Smooth muscle cell (in vitro differentiated cells): ENCODE data around the gene POLR2C. TPM values are rescaled to one million over a fixed set of nuclear protein-coding genes. Genes with fewer than 3 reads are reported as not detected.
A peak's percentile ranks its signal among the peaks of the same experiment; 100 is the strongest.

Experiments used
- DNase-seq: peaks from one replicate; lab custom pipeline; 2025; ENCODE audit not compliant: unreplicated experiment; lab: John Stamatoyannopoulos, UW
- H2AFZ ChIP-seq: fragments of 200-600 bp; sonication (generic); 2 replicates; pipeline ENCODE4 v1.6.0; 2016; ENCODE audit warnings: antibody characterized with exemption, low read depth, mild to moderate bottlenecking
- H3F3A ChIP-seq: fragments of 200-600 bp; sonication (generic); 2 replicates; pipeline ENCODE4 v1.6.0; 2017; ENCODE audit warnings: antibody characterized with exemption, low read depth
- H3K27ac ChIP-seq: fragments of 200-600 bp; sonication (generic); 2 replicates; pipeline ENCODE4 v1.5.1; 2016; ENCODE audit warnings: low read depth, mild to moderate bottlenecking
- H3K27me3 ChIP-seq: fragments of 200-600 bp; sonication (generic); 2 replicates; pipeline ENCODE4 v1.6.1; 2016; ENCODE audit warnings: low read depth, mild to moderate bottlenecking
- H3K36me3 ChIP-seq: fragments of 200-600 bp; sonication (generic); 2 replicates; pipeline ENCODE4 v1.5.1; 2016; ENCODE audit warnings: low read depth
- H3K4me1 ChIP-seq: fragments of 200-600 bp; sonication (generic); 2 replicates; pipeline ENCODE4 v1.5.1; 2016; ENCODE audit warnings: low read depth
- H3K4me2 ChIP-seq: fragments of 200-600 bp; sonication (generic); 2 replicates; pipeline ENCODE4 v1.6.0; 2016; ENCODE audit warnings: mild to moderate bottlenecking
- H3K4me3 ChIP-seq: fragments of 200-600 bp; sonication (generic); 2 replicates; pipeline ENCODE4 v1.5.1; 2016; ENCODE audit warnings: mild to moderate bottlenecking
- H3K79me2 ChIP-seq: fragments of 200-600 bp; sonication (generic); 2 replicates; pipeline ENCODE4 v1.6.0; 2016; ENCODE audit warnings: low read depth, mild to moderate bottlenecking
- H3K9ac ChIP-seq: fragments of 200-600 bp; sonication (generic); 2 replicates; pipeline ENCODE4 v1.6.0; 2016; ENCODE audit warnings: low read depth
- H3K9me3 ChIP-seq: fragments of 200-600 bp; sonication (generic); replicated peaks from 2 replicates; pipeline ENCODE4 v1.5.1; 2016; ENCODE audit warnings: low read depth
- H4K20me1 ChIP-seq: fragments of 200-600 bp; sonication (generic); 2 replicates; pipeline ENCODE4 v1.6.0; 2016; ENCODE audit warnings: low read depth
- CTCF ChIP-seq: fragments of 200-600 bp; sonication (generic); IDR thresholded peaks from 2 replicates; pipeline ENCODE4 v1.5.1; 2017; ENCODE audit warnings: borderline replicate concordance, mild to moderate bottlenecking, antibody characterized with exemption; ENCODE audit not compliant: insufficient read depth, poor library complexity, severe bottlenecking
- WGBS: methylation state at CpG from one replicate; pipeline ENCODE4 v1.1.7; 2016; ENCODE audit warnings: low lambda C conversion rate; 5-methylcytosine and 5-hydroxymethylcytosine counted together
- polyA plus RNA-seq: library from polyadenylated mRNA; unstranded; fragments of >200 nt; fragmentation: Nextera tagmentation; extraction: Ambion mirVana; gene quantifications from 2 replicates; pipeline ENCODE4 v1.2.1, GENCODE V29; 2016
- total RNA-seq: library from RNA; depleted of rRNA; stranded (reverse); fragments of >200 nt; gene quantifications from 2 replicates; pipeline ENCODE4 v1.2.3, GENCODE V29; 2014

Gene POLR2C
- total and polyA plus RNA-seq, 2 experiments from 2014 or later: 67.3 to 90.0 TPM

GRCh38 chr16:57518520-57518919 lies 56.0 kb downstream of the POLR2C start:
- no peak overlapping the region for H3K4me2 ChIP-seq
- H3F3A ChIP-seq: peaks cover 10% of the 10 kb centered on the region
- no peak for DNase-seq
- H3K4me1 ChIP-seq: no peaks in the 10 kb centered on the region
- no peak overlapping the region for H3K27ac ChIP-seq
- no peaks in the 10 kb centered on the region for H3K79me2 ChIP-seq
- H4K20me1 ChIP-seq: no peaks in the 10 kb centered on the region
- no peak overlapping the region for H3K4me3 ChIP-seq
- H3K9ac ChIP-seq: no peak overlapping the region
- WGBS: 90% methylated on average over 13 of the region's 13 CpGs
- H3K27me3 ChIP-seq: no peaks in the 10 kb centered on the region
- H3K36me3 ChIP-seq: no peaks in the 10 kb centered on the region
- no peak for TF ChIP-seq CTCF
- no peak overlapping the region for H2AFZ ChIP-seq
- no peaks in the 10 kb centered on the region for H3K9me3 ChIP-seq

DNA sequence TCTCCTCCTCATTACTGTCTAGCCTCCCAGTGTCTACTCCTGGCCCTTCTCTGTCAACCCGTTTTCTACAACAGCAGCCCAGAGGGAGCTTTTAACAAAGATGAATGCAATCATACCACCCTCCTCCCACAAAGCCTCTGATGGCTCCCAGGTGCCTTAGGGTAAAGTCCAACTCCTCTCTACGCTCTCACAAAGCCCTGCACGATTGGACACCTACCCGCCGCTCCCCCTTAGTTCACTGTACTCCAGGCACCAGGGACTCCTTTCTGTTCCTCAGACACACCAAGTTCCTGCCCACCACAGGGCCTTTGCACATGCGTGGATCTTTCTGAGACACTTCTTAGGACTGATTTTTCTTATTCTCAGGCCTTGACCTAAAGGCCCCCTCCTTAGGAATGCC lies 56.4 kb downstream of the POLR2C start:
- H3K36me3 ChIP-seq: no peaks in the 10 kb centered on the region
- WGBS: 95% methylated on average over 6 of the region's 6 CpGs
- H3K4me1 ChIP-seq: no peaks in the 10 kb centered on the region
- no peak for TF ChIP-seq CTCF
- no peak overlapping the region for H2AFZ ChIP-seq
- H3K27ac ChIP-seq: no peak overlapping the region
- H3K4me2 ChIP-seq: no peak overlapping the region
- no peak for DNase-seq
- no peaks in the 10 kb centered on the region for H3K27me3 ChIP-seq
- no peaks in the 10 kb centered on the region for H4K20me1 ChIP-seq
- no peak overlapping the region for H3K9ac ChIP-seq
- H3F3A ChIP-seq: peaks cover 6% of the 10 kb centered on the region
- H3K9me3 ChIP-seq: no peaks in the 10 kb centered on the region
- no peaks in the 10 kb centered on the region for H3K79me2 ChIP-seq
- H3K4me3 ChIP-seq: no peak overlapping the region

DNA sequence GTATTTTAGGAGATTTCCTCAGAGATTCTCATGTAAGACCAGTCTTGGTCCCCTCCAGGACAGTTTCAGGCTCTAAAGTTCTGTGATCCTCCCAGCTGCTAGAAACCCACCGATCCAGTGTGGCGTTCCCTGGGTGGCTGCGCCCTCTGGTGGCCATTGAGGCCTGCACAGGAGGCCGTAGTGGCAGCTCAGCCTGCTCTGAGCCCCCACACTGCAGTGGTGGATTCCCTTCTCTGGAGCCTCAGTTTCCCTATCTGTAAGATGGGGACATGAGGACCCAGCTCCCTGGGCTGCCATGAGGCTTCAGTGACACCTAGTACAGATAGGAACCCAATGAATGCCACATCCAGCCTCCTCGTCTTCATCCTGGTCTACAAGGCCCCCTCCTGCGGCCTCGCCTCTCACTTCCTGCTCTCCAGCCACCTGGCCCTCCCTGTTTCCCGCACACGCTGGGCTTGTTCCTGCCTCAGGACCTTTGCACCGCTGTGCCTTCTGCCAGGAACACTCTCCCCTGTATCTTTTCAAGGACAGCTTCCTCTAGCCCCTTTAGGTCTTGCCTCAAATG lies 57.4 kb downstream of the POLR2C start:
- Histone ChIP-seq H3K4me1 (no peaks in the 10 kb centered on the region), H2AFZ (no peak overlapping the region), H3K9ac (no peak overlapping the region), H3K27ac (no peak overlapping the region), H3K9me3 (no peaks in the 10 kb centered on the region), H3K79me2 (no peaks in the 10 kb centered on the region), H3K36me3 (no peaks in the 10 kb centered on the region), H4K20me1 (no peaks in the 10 kb centered on the region), H3K4me2 (no peak overlapping the region), H3K4me3 (no peak overlapping the region), H3K27me3 (no peaks in the 10 kb centered on the region), H3F3A (no peaks in the 10 kb centered on the region)
- WGBS: 41% methylated on average over 10 of the region's 10 CpGs
- peak; percentile 97 for TF ChIP-seq CTCF
- DNase-seq: peak; percentile 40

Other genes with a start within 250 kb of the POLR2C start
- gene ARL2BP, start 217.4 kb upstream of the POLR2C start, total RNA-seq: 78.1 and 85.6 TPM in 2 replicates
- 68.9 and 88.0 TPM in 2 replicates for gene ARL2BP, start 217.4 kb upstream of the POLR2C start, polyA plus RNA-seq
- 0.81 TPM in 1 of 2 replicates, not detected in the other for gene PLLP, start 178.0 kb upstream of the POLR2C start, total RNA-seq
- 0.33 and 0.59 TPM in 2 replicates for gene PLLP, start 178.0 kb upstream of the POLR2C start, polyA plus RNA-seq
- not detected in 2 replicates for gene CCL22, start 103.9 kb upstream of the POLR2C start, total RNA-seq
- not detected in 2 replicates for gene CCL22, start 103.9 kb upstream of the POLR2C start, polyA plus RNA-seq
- 2.2 and 4.0 TPM in 2 replicates for gene CX3CL1, start 90.2 kb upstream of the POLR2C start, total RNA-seq
- 2.8 and 5.4 TPM in 2 replicates for gene CX3CL1, start 90.2 kb upstream of the POLR2C start, polyA plus RNA-seq
- gene CCL17, start 57.9 kb upstream of the POLR2C start, total RNA-seq: not detected in 2 replicates
- not detected in 2 replicates for gene CCL17, start 57.9 kb upstream of the POLR2C start, polyA plus RNA-seq
- 36.6 and 39.5 TPM in 2 replicates for gene CIAPIN1, start 15.3 kb upstream of the POLR2C start, total RNA-seq
- 58.1 and 67.4 TPM in 2 replicates for gene CIAPIN1, start 15.3 kb upstream of the POLR2C start, polyA plus RNA-seq
- gene COQ9, start 15.2 kb upstream of the POLR2C start, total RNA-seq: 34.7 and 38.1 TPM in 2 replicates
- gene COQ9, start 15.2 kb upstream of the POLR2C start, polyA plus RNA-seq: 59.7 and 62.1 TPM in 2 replicates
- 36.5 and 43.5 TPM in 2 replicates for gene DOK4, start 23.8 kb downstream of the POLR2C start, total RNA-seq
- gene DOK4, start 23.8 kb downstream of the POLR2C start, polyA plus RNA-seq: 73.6 and 95.6 TPM in 2 replicates
- gene CCDC102A, start 73.9 kb downstream of the POLR2C start, total RNA-seq: 10.8 and 13.4 TPM in 2 replicates
- gene CCDC102A, start 73.9 kb downstream of the POLR2C start, polyA plus RNA-seq: 21.9 and 25.3 TPM in 2 replicates
- not detected in 2 replicates for gene ADGRG5, start 80.0 kb downstream of the POLR2C start, total RNA-seq
- not detected in 2 replicates for gene ADGRG5, start 80.0 kb downstream of the POLR2C start, polyA plus RNA-seq
- 27.3 and 32.0 TPM in 2 replicates for gene ADGRG1, start 166.0 kb downstream of the POLR2C start, total RNA-seq
- 15.3 and 71.2 TPM in 2 replicates for gene ADGRG1, start 166.0 kb downstream of the POLR2C start, polyA plus RNA-seq
- gene ADGRG3, start 205.6 kb downstream of the POLR2C start, total RNA-seq: 0.13 TPM in 1 of 2 replicates, not detected in the other
- gene ADGRG3, start 205.6 kb downstream of the POLR2C start, polyA plus RNA-seq: not detected in 2 replicates
- gene DRC7, start 232.1 kb downstream of the POLR2C start, total RNA-seq: 0.94 TPM in 1 of 2 replicates, not detected in the other
- not detected in 2 replicates for gene DRC7, start 232.1 kb downstream of the POLR2C start, polyA plus RNA-seq